GM19372 (cell line): ENCODE data around the gene CD2BP2.

Experiments
- ATAC-seq: cut with Tn5 transposase; IDR thresholded peaks from one replicate; pipeline ENCODE4 v1.9.1; 2021; ENCODE audit warnings: mild to moderate bottlenecking, low read depth, moderate library complexity; ENCODE audit not compliant: unreplicated experiment

CD2BP2 gene

DNA sequence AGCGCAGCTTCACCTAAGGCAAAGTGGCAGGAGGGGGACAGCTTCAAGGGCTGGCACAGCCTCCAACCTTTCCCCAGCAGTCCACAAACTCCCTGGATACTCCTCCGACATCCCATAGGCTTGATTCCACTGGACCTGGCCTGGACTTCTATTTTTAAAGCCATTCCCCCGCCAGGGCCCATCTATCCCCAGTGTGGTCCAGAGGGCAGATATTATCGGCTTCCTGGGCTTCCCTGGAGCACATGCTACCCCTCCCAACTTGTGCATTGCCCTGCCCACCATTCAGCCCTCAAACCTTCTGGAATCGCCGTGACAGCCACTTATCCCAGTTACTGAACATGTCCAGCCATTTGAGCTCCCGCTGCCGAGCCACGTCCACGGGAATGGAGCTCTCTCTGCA is 10.1 kb upstream of the CD2BP2 start:
- ATAC-seq = no peak

DNA sequence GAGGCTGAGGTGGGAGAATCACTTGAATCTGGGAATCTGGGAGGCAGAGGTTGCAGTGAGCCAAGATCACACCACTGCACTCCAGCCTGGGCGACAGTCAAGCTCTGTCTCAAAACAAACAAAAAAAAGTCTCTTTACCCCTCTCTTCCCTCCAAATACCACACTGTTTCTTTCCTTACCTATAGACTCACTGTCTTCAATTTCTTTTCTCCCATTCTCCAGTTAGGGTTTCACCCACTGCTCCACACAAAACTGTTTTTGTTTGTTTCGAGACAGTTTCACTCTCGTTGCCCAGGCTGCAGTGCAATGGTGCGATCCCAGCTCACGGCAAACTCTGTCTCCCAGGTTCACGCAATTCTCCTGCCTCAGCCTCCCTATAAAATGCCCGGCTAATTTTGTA is 6.1 kb upstream of the CD2BP2 start:
- ATAC-seq = no peak

DNA sequence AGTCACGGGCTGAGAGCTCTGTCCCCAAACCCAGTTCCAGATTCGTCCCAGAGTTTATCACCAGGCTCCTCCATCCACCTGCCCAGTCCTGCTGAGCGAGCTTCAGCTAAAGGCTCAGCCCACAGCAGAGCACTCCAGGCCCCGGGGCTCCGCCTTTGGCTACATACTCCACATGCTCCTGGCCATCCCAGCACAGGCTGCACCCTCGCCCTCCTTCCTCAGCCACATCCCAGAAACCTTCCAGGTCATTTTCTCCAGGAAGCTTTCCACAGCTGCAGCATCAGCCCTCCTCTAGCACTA is 4.7 kb upstream of the CD2BP2 start:
- ATAC-seq = no peak

DNA sequence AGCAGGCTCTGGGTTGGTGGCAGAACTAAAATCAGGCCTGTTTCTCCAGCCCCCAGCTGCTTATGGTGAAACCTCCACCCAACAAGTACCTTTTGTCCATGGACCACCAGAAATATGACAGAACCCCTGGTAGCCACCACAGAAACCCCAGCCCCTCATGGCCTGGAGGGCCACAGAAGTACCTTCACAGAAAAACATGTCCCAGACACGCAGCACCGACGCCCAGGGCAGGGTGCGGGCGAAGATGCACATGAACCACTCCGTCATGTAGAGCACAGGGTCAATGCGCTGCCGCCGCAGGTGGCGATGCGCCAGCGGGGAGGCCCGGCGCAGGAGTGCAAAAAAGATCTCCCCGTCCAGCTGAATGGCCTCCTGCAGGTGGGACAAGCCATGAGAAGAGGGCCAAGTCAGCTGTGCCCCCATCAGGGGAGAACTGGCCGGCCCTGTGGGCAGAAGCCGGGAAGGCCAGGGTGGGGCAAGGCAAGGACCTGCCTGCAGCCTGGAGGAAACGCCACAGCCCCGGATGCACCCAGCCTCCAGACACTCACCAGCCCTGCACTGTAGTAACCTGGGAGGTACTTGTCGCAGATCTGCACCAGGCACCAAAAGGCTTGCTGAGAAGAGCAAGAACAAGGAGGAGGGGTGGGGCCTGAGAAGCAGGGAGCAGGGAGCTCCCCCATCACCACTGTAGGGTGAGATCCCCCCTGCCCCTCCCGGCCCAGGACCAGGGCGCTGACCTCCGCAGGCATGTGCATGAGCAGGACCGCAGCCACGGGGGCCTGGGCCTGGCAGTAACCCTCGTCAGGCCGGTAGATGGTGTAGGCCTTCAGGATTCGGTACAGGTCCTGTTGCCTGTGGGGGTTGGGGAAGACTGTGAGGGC is 4.1 kb upstream of the CD2BP2 start:
- no peak for ATAC-seq

DNA sequence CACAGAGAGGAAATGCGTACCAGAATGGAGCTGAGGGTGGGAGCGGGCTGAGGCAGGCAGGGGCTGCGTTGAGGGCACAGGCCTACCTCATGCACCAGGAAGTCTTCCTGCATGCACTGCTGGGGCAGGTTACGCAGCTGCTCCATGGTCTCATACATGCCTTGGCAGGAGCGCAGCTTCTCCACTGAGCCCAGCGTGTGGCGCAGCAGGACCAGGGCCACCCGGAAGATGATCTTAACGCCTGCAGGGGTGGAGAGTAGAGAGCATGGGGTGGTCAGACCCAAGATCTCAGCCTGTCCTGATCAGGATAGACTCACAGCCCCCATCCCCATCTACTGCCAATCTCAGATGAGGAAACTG is 3.4 kb upstream of the CD2BP2 start:
- ATAC-seq = no peak

DNA sequence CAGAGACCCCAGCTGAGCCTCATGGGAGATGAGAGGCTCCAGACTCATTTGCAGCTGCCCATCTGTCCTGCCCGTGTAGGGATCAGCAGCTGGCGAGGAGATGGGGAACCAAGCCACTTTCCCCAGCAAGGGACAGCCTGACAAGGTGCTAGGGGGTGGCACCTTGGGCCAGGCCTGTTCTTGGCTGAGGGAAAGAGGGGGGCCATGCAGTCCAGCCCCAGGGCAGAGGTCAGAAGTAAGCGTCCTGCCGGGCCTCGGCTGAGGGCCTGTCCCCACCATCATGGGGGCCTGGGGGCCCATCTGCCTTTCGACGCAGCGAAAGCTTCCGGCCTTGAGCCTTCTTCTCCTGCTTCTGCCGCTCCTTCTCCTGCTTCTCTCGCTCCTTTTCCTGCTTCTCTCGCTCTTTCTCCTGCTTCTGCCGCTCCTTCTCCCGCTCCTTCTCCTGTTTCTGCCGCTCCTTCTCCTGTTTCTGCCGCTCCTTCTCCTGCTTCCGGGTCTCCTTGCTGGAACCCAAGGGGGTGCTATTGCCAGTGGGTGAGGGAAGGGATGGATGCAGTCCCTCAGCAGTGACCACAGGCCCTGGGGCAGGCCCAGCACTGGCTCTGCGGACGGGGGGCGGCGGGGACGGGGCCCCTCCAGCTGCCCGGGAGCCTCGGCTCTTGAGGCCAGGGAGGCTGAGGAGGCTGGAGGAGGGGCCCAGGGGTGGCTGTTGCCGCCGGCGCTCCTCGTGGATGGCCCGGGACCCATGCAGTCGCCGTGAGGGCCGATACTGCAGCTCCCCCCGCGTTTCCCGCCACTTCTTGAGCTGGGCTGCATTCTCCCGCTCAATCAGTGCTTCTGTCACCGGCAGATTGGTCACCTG is 2.8 kb upstream of the CD2BP2 start:
- ATAC-seq = no peak

GRCh38 chr16:30357085-30357714 is 2.1 kb upstream of the CD2BP2 start:
- ATAC-seq = no peak

- no peak for ATAC-seq
Measured at GRCh38 chr16:30356401-30357084, 1.4 kb upstream of the CD2BP2 start.

GRCh38 chr16:30355954-30356308 is 823 bp upstream of the CD2BP2 start:
- no peak for ATAC-seq

DNA sequence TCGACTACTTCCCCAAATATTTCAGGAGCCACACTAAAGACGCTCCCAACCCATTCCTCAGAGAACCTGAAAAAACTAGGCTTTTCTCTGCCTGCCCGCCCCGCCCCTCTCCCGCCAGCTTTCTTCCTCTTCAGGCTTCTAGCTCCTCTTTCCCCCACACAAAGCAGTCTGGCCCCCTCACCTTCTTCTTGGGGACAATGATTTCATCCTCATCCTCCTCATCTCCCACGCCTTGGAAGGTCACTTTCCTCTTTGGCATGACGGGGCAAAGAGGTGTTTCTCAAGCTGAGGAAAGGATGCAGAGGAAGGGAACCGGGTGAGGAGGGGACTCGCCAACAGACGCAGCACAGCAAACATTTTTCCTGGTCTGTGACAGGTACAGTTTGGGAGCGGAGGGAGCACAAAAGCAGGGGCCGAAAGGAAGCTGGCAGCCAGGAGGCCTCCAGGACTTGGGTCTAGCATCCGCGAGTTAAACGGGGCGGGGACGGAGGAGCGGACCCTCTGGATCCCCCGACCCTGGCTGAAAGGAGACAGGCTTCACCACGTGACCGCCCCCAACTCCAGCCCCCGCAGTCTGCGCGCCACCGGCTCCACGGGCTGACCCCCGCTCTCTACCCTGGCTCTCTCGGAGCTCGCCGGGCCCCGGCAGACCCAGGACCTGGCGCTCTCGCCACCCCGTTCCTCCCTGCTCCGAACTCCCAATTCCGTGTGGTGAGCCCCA is 525 bp downstream of the CD2BP2 start:
- peak; percentile 13 for ATAC-seq

DNA sequence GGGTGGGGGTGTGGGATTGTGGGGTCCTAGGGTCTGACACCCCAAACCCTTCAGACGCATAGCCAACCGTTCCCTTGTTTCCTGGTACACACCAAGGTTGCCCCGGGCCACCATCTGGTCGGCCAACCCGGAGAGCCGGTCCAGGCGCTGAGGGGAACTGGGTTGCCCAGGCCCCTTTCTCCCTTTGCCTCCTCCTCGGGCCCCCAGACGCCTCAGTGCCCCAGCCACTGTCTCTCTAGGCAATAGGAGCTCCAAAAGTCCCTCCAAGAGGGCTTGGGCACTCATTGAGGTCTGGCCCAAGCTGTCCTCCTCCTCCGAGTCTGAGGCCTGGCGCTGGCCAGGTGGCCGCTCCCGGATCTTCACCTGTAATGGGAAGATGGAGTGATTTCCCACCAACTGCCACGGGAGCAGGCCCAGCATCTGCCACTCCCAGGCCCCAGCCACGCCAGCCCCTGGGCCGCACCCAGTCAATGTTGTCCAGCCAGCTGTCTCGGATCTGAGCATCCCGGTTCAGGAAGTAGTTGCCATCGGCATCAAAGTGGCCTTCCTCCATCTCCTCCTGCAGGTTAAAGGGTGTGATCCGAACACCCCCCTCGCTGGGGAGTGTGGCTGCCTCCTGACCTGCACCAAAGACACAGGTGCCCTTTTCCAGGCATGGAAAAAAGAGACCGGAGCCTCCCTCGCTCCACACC is 1.5 kb downstream of the CD2BP2 start:
- ATAC-seq = no peak

DNA sequence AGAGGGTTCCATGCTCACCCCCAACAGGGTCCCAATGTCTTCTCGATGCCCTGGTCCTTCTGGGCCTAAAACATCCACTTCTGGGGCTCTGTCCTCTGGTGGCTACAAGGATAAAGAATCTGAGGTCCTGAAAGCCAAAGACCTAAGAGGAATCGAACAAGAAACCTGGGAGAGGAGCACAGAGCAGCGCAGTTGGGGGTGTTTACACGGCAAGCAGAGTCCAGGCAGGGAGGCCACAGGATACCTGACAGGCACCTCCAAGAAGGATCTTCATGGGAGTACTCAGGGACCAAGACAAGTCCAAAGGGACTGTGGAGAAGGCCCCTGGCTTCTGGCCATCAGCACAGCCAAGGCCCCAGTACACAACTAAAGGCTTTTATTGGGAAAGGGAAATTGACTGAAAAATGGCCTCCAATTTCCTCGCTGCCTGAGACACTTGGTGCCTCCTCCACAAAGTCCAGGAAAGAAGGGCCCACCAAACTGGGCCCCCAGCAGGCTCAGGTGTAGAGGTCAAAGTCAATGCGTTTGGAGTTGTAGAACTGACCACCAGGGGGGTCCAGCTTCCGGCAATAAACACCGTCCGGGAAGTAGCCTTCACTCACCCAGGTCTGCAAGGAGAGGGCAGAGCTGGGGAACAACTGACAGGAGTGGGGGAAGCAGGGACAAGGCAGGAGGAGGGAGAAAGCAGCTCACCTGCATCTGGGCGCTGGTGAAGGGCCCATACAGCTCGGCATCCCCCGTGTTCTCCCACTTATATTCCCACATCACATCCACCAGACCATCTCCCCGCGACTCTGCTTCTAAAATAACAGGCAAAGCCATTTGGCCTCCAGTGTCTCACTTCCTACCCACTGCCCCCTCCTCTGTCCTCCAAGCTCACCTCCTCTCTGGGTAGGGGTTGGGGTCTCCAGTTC is 2.4 kb downstream of the CD2BP2 start:
- ATAC-seq = no peak

DNA sequence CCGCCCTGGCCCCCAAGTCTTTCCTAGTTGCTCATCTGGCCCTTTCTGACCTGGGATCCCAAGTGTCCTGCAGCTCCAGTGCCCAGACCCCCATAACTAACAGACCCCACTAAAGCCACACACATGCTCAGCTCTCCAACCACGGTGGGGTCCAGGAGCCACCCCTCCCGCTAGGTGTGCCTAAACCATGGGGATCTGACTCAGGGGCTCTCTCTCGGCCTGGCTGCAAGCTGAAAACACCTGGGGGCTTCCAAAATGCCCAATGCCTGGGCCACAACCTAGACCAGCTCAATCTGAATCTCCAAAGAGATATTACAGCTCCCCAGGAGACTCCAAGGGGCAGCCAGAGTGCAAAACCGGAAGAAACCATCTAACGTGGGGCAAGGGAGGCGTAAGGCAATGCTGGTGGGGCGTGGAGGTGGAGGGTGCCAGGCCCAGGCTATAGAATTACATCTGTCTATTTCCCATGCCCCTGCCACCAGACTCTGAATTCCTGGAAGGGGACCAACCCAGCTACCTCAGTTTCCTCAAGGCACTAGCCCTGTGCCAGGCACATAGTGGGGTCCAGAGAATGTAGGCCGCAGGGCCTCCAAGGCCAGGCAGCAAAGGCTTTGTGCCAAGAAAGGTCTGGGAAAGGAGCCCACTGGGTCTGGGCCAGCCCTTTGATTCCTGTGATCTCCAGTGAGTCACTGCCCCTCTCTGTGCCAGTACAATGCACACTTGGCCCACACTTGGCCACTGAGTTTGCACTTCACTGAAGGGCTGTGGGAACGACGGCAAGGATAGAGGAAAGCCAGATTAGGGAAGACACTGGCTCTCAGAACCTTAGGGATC is 3.3 kb downstream of the CD2BP2 start:
- ATAC-seq = no peak

DNA sequence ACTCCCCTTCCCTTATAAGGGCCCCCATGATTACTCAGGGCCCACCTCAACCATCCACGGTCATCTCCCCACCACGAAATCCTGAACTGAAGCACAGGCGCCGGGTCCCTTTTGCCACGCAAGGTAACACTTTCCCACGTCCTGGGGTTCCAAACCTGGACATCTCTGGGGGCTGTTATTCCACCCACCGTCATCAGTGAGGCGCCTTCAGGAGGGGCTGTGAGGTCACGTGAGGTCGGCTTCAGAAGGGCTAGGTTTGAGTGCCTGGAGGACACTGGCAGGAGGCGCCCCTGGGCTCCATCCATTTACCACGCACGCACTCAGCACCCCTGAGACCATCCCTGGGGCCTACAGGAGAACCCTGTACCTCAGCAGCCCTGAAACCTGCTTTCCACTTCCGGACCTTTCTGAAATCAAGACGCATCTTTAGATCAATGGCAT is 4.1 kb downstream of the CD2BP2 start:
- no peak for ATAC-seq

GRCh38 chr16:30350134-30350871 is 4.8 kb downstream of the CD2BP2 start:
- no peak for ATAC-seq

GRCh38 chr16:30349675-30350074 is 5.4 kb downstream of the CD2BP2 start:
- ATAC-seq = no peak

- ATAC-seq = no peak
Measured at GRCh38 chr16:30348929-30349328, 6.2 kb downstream of the CD2BP2 start.
